Brain pericyte (primary cell): ENCODE data around the gene FBP2.

Experiments
- DNase-seq: peaks from one replicate; pipeline ENCODE4 v3.0.0-alpha.2; 2012; ENCODE audit warnings: low read depth, low spot score

Gene FBP2

GRCh38 chr9:94593459-94594345 is at the start of gene FBP2:
Gene FBP2 (minus strand): TSS chr9:94593824. CDS start chr9:94593726, 98 bp downstream.
- no peak for DNase-seq

- no peak for DNase-seq
Measured at GRCh38 chr9:94643176-94643575, 49.6 kb upstream of the FBP2 start.

DNA sequence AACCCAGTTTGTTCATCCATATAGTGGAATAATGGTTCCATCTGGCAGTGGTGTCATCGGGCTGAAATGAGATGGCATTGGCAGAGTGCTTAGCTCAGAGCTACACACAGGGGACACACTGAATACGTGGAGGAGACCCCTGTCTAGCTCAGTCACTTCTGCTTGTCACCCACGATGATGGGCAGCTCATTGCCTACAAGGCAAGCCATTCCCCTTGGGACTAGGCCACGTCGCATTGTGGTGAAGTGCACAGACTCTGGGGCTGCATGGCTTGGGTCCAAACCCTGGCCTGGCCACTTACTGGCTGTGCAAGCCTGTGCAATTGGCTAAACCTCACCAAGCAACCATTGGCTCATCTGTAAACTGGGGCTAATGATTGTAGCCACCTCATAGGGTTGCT is 48.9 kb upstream of the FBP2 start:
- no peak for DNase-seq

GRCh38 chr9:94639999-94640376 is 46.4 kb upstream of the FBP2 start:
- no peak for DNase-seq

DNA sequence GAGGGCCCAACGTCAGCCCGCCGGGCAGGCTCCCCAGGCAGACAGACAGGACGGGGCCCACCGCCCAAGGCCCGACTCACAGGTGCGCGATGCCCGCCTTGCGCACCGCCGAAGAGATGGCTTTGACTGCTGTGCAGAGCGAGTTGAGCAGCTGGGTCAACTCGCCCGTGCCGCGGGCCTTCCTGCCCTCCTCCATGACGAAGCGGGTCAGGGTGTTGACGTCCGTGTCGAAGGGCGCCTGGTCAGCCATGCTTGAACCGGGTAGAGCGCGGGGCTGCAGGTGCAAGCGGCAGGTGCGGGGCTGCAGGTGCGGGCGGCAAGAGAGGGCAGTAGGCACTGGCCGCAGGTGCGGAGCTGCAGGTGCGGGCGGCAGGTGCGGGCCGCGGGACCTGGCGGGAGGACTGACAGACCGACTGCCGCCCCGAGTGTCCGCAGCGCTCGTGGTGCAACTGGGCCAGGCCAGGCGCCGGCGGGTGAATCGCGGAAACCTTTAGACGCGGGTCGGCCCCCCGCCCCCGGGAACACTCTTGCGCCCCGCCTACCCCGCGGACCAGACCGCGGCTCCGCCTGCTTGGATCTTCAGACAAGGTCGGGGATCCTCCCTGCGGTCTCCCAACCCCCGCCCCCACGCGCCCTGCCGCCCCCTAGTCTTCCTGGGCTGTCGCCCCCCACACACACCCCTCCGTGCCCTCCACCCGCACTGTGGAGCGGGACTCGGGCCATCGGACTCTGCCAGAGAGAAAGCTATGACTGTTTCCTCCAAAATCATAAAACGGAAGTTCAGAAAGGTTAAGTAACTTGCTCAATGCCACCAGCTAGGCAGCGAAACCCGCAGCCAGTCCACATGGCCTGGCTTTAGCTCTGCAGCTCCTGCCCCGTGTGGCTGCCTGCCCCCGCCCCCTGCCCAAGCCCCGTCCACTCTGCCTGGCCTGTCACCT is 45.7 kb upstream of the FBP2 start, which contains the start of gene FBP1:
Gene FBP1, minus strand, starts transcription at position 458 of the 938 bp plus-strand sequence. Its CDS starts 208 bp downstream, at position 250.
- DNase-seq = no peak

DNA sequence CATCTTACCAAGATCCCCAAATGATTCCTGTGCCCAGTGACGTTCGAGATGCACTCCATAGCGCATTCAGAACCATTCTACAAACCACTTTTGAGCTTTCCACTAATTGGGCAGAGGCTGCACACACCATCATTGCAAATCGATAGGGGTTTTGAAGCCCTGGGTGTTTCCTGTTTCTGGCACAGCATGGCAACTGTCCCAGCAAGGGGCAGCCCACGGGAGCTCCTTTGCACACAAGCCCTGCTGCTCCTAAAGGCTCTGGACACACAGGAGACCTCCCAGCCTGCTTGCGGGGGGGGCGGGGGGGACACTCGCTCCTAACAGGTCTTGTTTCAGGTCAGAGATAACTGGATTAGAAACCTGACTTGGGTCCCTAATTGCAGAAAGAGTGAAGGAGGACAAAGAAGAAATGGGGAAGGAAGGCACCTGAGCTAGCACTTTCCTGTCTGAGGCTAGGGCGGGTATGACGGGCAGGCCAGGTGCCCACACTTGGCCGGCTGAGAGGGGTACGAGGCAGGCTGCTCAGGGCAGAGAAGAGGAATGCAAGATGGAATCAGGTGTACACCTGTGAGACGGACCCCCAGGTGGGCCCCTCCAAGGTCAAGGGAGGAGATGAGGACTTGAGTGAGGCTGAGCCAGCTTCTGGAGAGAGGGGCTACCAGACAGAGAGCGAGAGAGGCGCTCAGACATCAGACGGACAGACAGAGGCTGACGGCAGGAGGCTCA is 44.9 kb upstream of the FBP2 start:
- DNase-seq = no peak

DNA sequence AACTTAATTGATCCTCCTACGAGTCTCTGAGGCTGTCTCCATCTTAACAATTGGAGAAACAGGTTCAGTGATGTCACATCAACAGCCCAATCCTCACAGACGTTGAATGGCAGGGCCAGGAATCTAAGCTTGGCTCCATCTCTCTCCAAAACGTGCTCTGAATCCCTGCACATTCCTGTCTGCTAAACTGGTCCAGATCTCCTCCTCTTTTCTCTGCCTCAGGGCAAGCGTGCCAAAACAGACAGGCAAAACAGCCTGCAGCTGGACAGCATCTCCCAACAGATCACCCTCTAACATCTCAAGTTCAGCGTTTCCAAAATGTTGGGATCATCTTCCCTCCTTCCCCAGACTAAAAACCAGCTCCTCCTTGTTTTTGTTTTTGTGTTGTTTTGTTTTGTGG is 39.1 kb upstream of the FBP2 start:
- no peak for DNase-seq

DNA sequence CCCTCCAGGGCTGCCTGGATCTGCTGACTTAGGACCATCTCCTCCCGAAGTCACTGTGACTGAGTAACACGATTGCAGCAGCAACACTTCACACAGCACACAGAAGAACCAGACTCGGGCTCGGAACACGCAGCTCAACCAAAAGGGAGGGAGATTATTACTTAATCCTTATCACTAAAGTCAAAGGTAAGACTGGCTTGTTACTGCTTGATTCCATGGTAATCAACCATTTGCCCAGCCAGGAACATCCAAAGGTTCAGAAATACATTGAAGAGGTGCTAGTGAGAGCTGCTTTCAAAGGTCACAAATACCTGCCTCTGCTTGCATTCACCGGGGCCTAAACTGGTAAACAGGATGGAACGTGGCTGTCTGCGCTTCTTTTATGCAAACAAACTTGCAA is 38.0 kb upstream of the FBP2 start:
- DNase-seq = no peak

- no peak for DNase-seq
Measured at GRCh38 chr9:94630833-94631232, 37.2 kb upstream of the FBP2 start.

GRCh38 chr9:94630281-94630680 is 36.7 kb upstream of the FBP2 start:
- no peak for DNase-seq

- no peak for DNase-seq
Measured at GRCh38 chr9:94627287-94627686, 33.7 kb upstream of the FBP2 start.

- DNase-seq = no peak
Measured at GRCh38 chr9:94625835-94626234, 32.2 kb upstream of the FBP2 start.

GRCh38 chr9:94624629-94625028 is 31.0 kb upstream of the FBP2 start:
- DNase-seq = no peak

DNA sequence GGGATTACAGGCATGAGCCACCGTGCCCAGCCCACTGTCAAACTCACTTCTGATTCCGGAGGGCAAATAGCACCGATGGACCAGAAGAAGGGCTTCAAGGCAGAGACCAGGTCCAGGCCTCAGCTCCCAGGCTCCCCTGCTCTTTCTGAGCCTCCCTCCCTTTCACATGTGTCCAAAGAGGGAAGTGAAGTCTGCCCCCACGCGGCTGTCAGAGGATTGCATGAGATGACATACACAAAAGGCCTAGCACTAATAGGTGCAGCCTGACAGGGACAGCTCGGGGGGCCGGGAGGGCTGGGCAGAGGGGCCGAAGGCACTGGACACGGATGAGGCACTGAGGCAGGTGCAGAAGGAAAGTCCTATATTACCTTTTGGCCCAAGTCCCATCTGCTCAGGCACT is 29.6 kb upstream of the FBP2 start:
- DNase-seq = no peak

GRCh38 chr9:94622087-94622800 is 28.6 kb upstream of the FBP2 start:
- DNase-seq = no peak

- no peak for DNase-seq
Measured at GRCh38 chr9:94619026-94619425, 25.4 kb upstream of the FBP2 start.

DNA sequence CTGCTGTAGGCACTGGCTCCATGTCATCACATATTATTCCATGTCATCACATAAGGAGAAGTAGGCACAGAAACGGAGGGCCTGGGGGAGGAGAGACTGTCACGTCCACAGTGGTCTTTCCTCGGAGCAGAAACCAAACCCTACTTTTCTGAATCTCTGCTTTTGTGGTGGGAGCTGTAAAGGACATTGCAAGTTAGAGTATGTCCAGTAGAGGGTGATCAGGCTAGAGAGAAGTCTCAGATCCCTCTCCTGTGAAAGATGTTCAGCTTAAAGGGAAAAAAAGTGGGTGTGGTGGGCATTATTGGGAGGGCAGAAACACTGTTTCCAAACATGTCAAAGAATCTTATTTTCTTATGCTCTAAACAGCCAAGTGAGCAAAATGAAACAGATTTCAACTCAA is 19.4 kb upstream of the FBP2 start:
- no peak for DNase-seq

- no peak for DNase-seq
Measured at GRCh38 chr9:94612071-94612470, 18.4 kb upstream of the FBP2 start.

DNA sequence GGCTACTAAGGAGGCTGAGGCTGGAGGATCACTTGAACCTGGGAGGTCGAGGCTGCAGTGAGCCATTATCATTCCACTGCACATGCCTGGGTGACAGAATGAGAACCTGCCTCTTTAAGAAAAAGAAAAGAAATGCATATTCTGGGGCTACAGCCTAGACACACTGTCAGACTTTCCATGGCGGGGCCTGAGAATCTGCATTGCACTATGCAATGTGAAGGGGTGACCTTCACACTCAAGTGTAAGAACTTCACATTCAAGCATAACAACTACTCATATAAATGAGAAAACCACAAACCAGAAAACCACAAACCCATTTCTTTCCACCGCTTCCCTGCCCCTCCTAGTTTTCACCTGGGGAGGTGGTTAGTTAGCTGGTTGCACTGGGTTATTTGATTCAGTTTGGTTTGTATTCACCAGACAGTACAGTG is 18.0 kb upstream of the FBP2 start:
- no peak for DNase-seq

GRCh38 chr9:94610181-94610606 is 16.6 kb upstream of the FBP2 start:
- no peak for DNase-seq

DNA sequence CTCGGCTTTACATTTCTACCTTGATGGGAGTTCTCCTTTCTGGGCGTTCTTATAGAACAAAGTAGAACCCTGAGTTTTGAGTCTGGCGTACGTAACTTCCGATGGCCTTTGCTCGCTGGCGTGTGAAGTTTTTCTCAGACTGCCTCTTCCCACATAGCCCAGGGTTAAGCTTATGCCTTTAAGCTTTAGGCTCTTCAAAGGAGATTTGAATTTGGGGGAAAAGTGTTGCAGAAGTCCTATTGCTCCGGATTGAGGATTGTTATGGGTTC is 13.7 kb upstream of the FBP2 start:
- DNase-seq = no peak
